Thyroid gland (tissue), 4 donors: Measurements from ENCODE around the gene LHPP. TPM values are rescaled to one million over a fixed set of nuclear protein-coding genes. Genes with fewer than 3 reads are reported as not detected.
A peak's percentile ranks its signal among the peaks of the same experiment; 100 is the strongest.

Experiments
- DNase-seq, 2 donors: peaks; one replicate each; pipeline ENCODE4 v3.0.0-alpha.2; 2019
- H3K27ac ChIP-seq, 3 donors: fragments of 200-600 bp; sonication (generic); 1 replicate in 2 of 3; 2 replicates in 1 of 3; pipeline ENCODE4 v1.5.1; 2016 to 2019; ENCODE audit warnings: mild to moderate bottlenecking in 1 of 3, moderate library complexity in 1 of 3
- H3K27me3 ChIP-seq: fragments of 200-600 bp; sonication (generic); one replicate; pipeline ENCODE4 v1.5.1; 2019
- H3K36me3 ChIP-seq, 2 donors: fragments of 200-600 bp; sonication (generic); one replicate each; pipeline ENCODE4 v1.5.1; 2016 to 2019
- H3K4me1 ChIP-seq, 2 donors: fragments of 200-600 bp; sonication (generic); one replicate each; pipeline ENCODE4 v1.5.1; 2017 to 2019
- H3K4me3 ChIP-seq, 3 donors: fragments of 200-600 bp; sonication (generic); replicated peaks in 1 of 3; 1 replicate in 2 of 3; 2 replicates in 1 of 3; pipeline ENCODE4 v1.5.1; 2016; ENCODE audit warnings: mild to moderate bottlenecking in 1 of 3
- H3K9me3 ChIP-seq: fragments of 200-600 bp; sonication (generic); one replicate; pipeline ENCODE4 v1.5.1; 2017
- CTCF ChIP-seq, 6 experiments: fragments of 200-600 bp in 3 of 6; fragments of 450-650 bp in 3 of 6; sonication (generic) in 3 of 6; IDR thresholded peaks; one replicate each; pipeline ENCODE4 v1.5.1; 2016 to 2019; ENCODE audit warnings: antibody characterized with exemption in 6 of 6, mild to moderate bottlenecking in 2 of 6, inconsistent platforms in 1 of 6, moderate library complexity in 1 of 6
- POLR2A ChIP-seq, 2 donors: fragments of 450-650 bp; IDR thresholded peaks; one replicate each; pipeline ENCODE4 v1.6.1; 2017; ENCODE audit warnings: antibody characterized with exemption in 2 of 2, mild to moderate bottlenecking in 2 of 2, moderate library complexity in 1 of 2
- WGBS, 2 donors: methylation state at CpG; one replicate each; pipeline ENCODE4 v1.1.5; 2017; 5-methylcytosine and 5-hydroxymethylcytosine counted together
- intact Hi-C: fragments of 100-400 bp; cut with DNase I; formaldehyde crosslinking; loops from one replicate; pipeline ENCODE4 v1.15.1; 2023
- total RNA-seq, 4 donors: library from RNA; depleted of rRNA; stranded (reverse); fragments of >200 nt; gene quantifications; one replicate each; pipeline ENCODE4 v1.2.3, GENCODE V29; 2016

Gene LHPP
- total RNA-seq, 4 donors from 2014 or later, result 8.3 to 69.9 (median 48.3) TPM

- TF ChIP-seq CTCF (IDR thresholded peaks at IDR 0.05) (no peak), POLR2A (IDR thresholded peaks at IDR 0.05) (no peak)
- intact Hi-C loops, result no loop called here
- no peaks in the 10 kb centered on the region for H3K36me3 ChIP-seq
- H3K27me3 ChIP-seq, result no peaks in the 10 kb centered on the region
- no peaks in the 10 kb centered on the region for H3K9me3 ChIP-seq
- no peak overlapping the region for H3K4me3 ChIP-seq
- peaks cover 12 to 18% of the 10 kb centered on the region in 2 donors for H3K4me1 ChIP-seq
- WGBS, 2 donors, result 95 to 98% methylated on average over 10 to 12 of the region's 13 CpGs
- no peak for DNase-seq
- H3K27ac ChIP-seq, result no peak overlapping the region
Observed at GRCh38 chr10:124598773-124599587, 137.4 kb downstream of the LHPP start.

GRCh38 chr10:124599588-124600050 lies 138.0 kb downstream of the LHPP start:
- no peak for TF ChIP-seq POLR2A (IDR thresholded peaks at IDR 0.05)
- Histone ChIP-seq H3K36me3 (no peaks in the 10 kb centered on the region), H3K4me3 (no peak overlapping the region), H3K4me1 (peaks cover 17 to 24% of the 10 kb centered on the region in 2 donors), H3K27ac (no peak overlapping the region), H3K27me3 (no peaks in the 10 kb centered on the region), H3K9me3 (no peaks in the 10 kb centered on the region)
- intact Hi-C loops, result no loop called here
- 74 to 83% methylated on average over 6 to 7 of the region's 7 CpGs for whole genome bisulfite sequencing, 2 donors
- no peak for DNase-seq

GRCh38 chr10:124600051-124600880 lies 138.6 kb downstream of the LHPP start:
- Histone ChIP-seq H3K9me3 (no peaks in the 10 kb centered on the region), H3K36me3 (no peaks in the 10 kb centered on the region), H3K4me3 (no peak overlapping the region), H3K4me1 (peaks cover 17 to 30% of the 10 kb centered on the region in 2 donors), H3K27ac (no peak overlapping the region), H3K27me3 (no peaks in the 10 kb centered on the region)
- intact Hi-C loops, result no loop called here
- 91 to 97% methylated on average over 14 of the region's 18 CpGs for WGBS, 2 donors
- no peak for TF ChIP-seq POLR2A (IDR thresholded peaks at IDR 0.05)
- no peak for TF ChIP-seq CTCF (IDR thresholded peaks at IDR 0.05)
- peak in 1 of 2 donors; percentile 0 for DNase-seq

GRCh38 chr10:124601016-124601415 lies 139.4 kb downstream of the LHPP start:
- H3K36me3 ChIP-seq, result no peaks in the 10 kb centered on the region
- no peak overlapping the region for H3K4me3 ChIP-seq
- no peak overlapping the region for H3K27ac ChIP-seq
- no peak for DNase-seq
- intact Hi-C loops, result no loop called here
- H3K9me3 ChIP-seq, result no peaks in the 10 kb centered on the region
- WGBS, 2 donors, result 94 to 95% methylated on average over 12 of the region's 12 CpGs
- peaks cover 17 to 33% of the 10 kb centered on the region in 2 donors for H3K4me1 ChIP-seq
- H3K27me3 ChIP-seq, result no peaks in the 10 kb centered on the region
- no peak for TF ChIP-seq CTCF (IDR thresholded peaks at IDR 0.05)
- no peak for TF ChIP-seq POLR2A (IDR thresholded peaks at IDR 0.05)

GRCh38 chr10:124601431-124602120 lies 140.0 kb downstream of the LHPP start:
- TF ChIP-seq POLR2A (IDR thresholded peaks at IDR 0.05), result no peak
- WGBS, 2 donors, result 92 to 94% methylated on average over 22 to 24 of the region's 29 CpGs
- no peaks in the 10 kb centered on the region for H3K9me3 ChIP-seq

More at GRCh38 chr10:124601431-124602120, 140.0 kb downstream of the LHPP start:
- DNase-seq, result peak in 1 of 2 donors; percentile 1
- H3K4me3 ChIP-seq, result no peak overlapping the region
- no peaks in the 10 kb centered on the region for H3K27me3 ChIP-seq
- no peaks in the 10 kb centered on the region for H3K36me3 ChIP-seq
- peaks cover 17 to 33% of the 10 kb centered on the region in 2 donors for H3K4me1 ChIP-seq
- intact Hi-C loops, result no loop called here
- no peak overlapping the region for H3K27ac ChIP-seq
